PC-3 (cell line): ENCODE results near the gene PRRX1.

ENCODE experiments used
- EZH2 ChIP-seq: fragments of 300-600 bp; sonication (generic); IDR thresholded peaks from one replicate; pipeline ENCODE4 v1.6.1; 2017; ENCODE audit warnings: antibody characterized with exemption, mild to moderate bottlenecking, low read length; ENCODE audit not compliant: unreplicated experiment
- EZH2phosphoT487 ChIP-seq: fragments of 300-600 bp; sonication (generic); IDR thresholded peaks from 2 replicates; pipeline ENCODE4 v1.6.1; 2018; ENCODE audit warnings: mild to moderate bottlenecking, antibody characterized with exemption, low read length, borderline replicate concordance
- TF ChIP-seq, protein P1 (sequence below): fragments of 300-600 bp; sonication (generic); conservative IDR thresholded peaks from 2 replicates; pipeline ENCODE4 v1.5.1; 2017; ENCODE audit warnings: antibody characterized with exemption, low read depth, mild to moderate bottlenecking, low read length

DNA sequence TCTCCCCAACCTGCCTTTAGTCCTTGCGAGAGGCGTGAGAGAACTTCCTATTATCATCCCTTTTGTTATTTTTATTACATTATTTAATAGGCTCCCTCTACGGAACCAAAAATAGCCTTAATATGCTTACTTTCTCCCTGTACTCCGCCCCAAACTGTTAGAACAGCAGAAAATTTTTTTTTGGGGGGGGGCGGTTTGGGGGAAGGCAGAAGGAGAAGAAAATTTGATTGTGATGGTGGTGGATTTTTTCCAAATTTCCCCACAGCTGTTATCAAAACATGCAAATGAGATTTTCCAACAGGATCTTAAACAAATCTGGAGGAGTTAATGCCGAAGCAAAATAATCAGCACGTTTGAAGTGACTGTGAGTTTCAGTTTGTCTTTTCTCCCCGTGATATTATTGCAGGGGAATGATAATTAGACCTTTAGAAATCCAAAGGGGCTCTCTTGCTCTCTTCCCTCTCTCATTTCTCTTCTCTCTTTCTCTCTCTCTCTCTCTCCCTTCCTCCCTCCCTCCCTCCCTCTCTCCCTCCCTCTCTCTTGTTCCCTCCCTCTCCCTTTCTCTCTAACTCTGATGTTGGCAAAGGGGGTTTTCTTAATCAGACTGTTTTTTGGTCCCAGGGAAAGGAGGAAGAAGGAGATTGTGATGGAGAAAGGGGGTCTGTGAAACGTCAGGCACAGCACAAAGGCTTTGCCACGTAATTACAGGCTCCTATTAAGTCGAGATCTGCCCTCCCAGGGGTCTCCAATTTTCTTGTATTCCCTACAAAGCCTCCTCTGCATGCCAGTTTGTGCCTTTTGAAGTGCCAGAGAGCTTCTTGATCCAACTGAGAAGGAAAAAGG is 1.1 kb upstream of the PRRX1 start:
- TF ChIP-seq, protein P1, sequence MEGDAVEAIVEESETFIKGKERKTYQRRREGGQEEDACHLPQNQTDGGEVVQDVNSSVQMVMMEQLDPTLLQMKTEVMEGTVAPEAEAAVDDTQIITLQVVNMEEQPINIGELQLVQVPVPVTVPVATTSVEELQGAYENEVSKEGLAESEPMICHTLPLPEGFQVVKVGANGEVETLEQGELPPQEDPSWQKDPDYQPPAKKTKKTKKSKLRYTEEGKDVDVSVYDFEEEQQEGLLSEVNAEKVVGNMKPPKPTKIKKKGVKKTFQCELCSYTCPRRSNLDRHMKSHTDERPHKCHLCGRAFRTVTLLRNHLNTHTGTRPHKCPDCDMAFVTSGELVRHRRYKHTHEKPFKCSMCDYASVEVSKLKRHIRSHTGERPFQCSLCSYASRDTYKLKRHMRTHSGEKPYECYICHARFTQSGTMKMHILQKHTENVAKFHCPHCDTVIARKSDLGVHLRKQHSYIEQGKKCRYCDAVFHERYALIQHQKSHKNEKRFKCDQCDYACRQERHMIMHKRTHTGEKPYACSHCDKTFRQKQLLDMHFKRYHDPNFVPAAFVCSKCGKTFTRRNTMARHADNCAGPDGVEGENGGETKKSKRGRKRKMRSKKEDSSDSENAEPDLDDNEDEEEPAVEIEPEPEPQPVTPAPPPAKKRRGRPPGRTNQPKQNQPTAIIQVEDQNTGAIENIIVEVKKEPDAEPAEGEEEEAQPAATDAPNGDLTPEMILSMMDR = no peak
- TF ChIP-seq EZH2 = no peak
- no peak for TF ChIP-seq EZH2phosphoT487
